Measurements from ENCODE around the gene FOXJ3.

Gene FOXJ3

GRCh38 chr1:42163536-42164503 lies 171.2 kb downstream of the FOXJ3 start:
- DNase-seq: no peak

- DNase-seq: no peak
Observed at GRCh38 chr1:42163114-42163513, 171.9 kb downstream of the FOXJ3 start.

- DNase-seq: no peak
Observed at GRCh38 chr1:42162181-42162580, 172.9 kb downstream of the FOXJ3 start.

- DNase-seq: no peak
Observed at GRCh38 chr1:42158189-42158588, 176.8 kb downstream of the FOXJ3 start.

GRCh38 chr1:42157667-42158066 lies 177.4 kb downstream of the FOXJ3 start:
- DNase-seq: peak; percentile 22

GRCh38 chr1:42155362-42155761 lies 179.7 kb downstream of the FOXJ3 start:
- DNase-seq: no peak

- DNase-seq: no peak
Observed at GRCh38 chr1:42154685-42155084, 180.3 kb downstream of the FOXJ3 start.

- DNase-seq: no peak
Observed at GRCh38 chr1:42153624-42154023, 181.4 kb downstream of the FOXJ3 start.

GRCh38 chr1:42152907-42153600 lies 182.0 kb downstream of the FOXJ3 start, which contains the start of gene GUCA2B:
Gene GUCA2B (plus strand): TSS chr1:42153410. CDS start chr1:42153451, 41 bp downstream.
- no peak for DNase-seq

- DNase-seq: no peak
Observed at GRCh38 chr1:42152119-42152518, 182.9 kb downstream of the FOXJ3 start.

GRCh38 chr1:42150651-42151050 lies 184.4 kb downstream of the FOXJ3 start:
- DNase-seq: no peak

- no peak for DNase-seq
Observed at GRCh38 chr1:42148166-42148565, 186.9 kb downstream of the FOXJ3 start.

- DNase-seq: peak; percentile 87
Observed at GRCh38 chr1:42146626-42147320, 188.3 kb downstream of the FOXJ3 start.

GRCh38 chr1:42145764-42146625 lies 189.0 kb downstream of the FOXJ3 start:
- DNase-seq: no peak

GRCh38 chr1:42145389-42145716 lies 189.7 kb downstream of the FOXJ3 start:
- DNase-seq: no peak

GRCh38 chr1:42144711-42145388 lies 190.2 kb downstream of the FOXJ3 start:
- DNase-seq: peak; percentile 58

- peak; percentile 80 for DNase-seq
Observed at GRCh38 chr1:42143896-42144710, 190.9 kb downstream of the FOXJ3 start.

- no peak for DNase-seq
Observed at GRCh38 chr1:42142894-42143675, 191.9 kb downstream of the FOXJ3 start.

- no peak for DNase-seq
Observed at GRCh38 chr1:42141978-42142377, 193.1 kb downstream of the FOXJ3 start.

GRCh38 chr1:42140191-42140590 lies 194.8 kb downstream of the FOXJ3 start:
- DNase-seq: no peak
